Neural crest cell (in vitro differentiated cells): Measurements from ENCODE around the gene PFKP. TPM values are rescaled to one million over a fixed set of nuclear protein-coding genes. Genes with fewer than 3 reads are reported as not detected.

ENCODE experiments used
- DNase-seq: peaks from one replicate; pipeline ENCODE4 v3.0.0; 2021; ENCODE audit warnings: low read depth, mixed read lengths, low spot score
- H3K27ac Mint-ChIP-seq: one replicate; pipeline ENCODE4 v1.8.0; 2021; ENCODE audit warnings: mild to moderate bottlenecking, mixed read lengths; ENCODE audit not compliant: unreplicated experiment
- H3K27me3 Mint-ChIP-seq: 2 replicates; pipeline ENCODE4 v1.8.0; 2021; ENCODE audit warnings: low read depth, mild to moderate bottlenecking, mixed read lengths
- H3K36me3 Mint-ChIP-seq: 2 replicates; pipeline ENCODE4 v1.8.0; 2021; ENCODE audit warnings: low read depth, mild to moderate bottlenecking, mixed read lengths
- H3K4me1 Mint-ChIP-seq: 2 replicates; pipeline ENCODE4 v1.8.0; 2021; ENCODE audit warnings: mixed read lengths
- H3K4me3 Mint-ChIP-seq: one replicate; pipeline ENCODE4 v1.8.0; 2021; ENCODE audit warnings: mild to moderate bottlenecking, mixed read lengths
- H3K9me3 Mint-ChIP-seq: 2 replicates; pipeline ENCODE4 v1.8.0; 2021; ENCODE audit warnings: mixed read lengths
- total RNA-seq: library from RNA; stranded (reverse); gene quantifications from 2 replicates; pipeline ENCODE4 v1.2.1, GENCODE V29; 2021
- TF ChIP-seq, protein P1 (sequence below): fragments of 200-600 bp; sonication (generic); conservative IDR thresholded peaks from 2 replicates; pipeline ENCODE4 v1.5.0; 2021; ENCODE audit warnings: antibody characterized with exemption, mild to moderate bottlenecking

PFKP gene
- total RNA-seq, 1 donor from 2014 or later = 18.9 TPM

DNA sequence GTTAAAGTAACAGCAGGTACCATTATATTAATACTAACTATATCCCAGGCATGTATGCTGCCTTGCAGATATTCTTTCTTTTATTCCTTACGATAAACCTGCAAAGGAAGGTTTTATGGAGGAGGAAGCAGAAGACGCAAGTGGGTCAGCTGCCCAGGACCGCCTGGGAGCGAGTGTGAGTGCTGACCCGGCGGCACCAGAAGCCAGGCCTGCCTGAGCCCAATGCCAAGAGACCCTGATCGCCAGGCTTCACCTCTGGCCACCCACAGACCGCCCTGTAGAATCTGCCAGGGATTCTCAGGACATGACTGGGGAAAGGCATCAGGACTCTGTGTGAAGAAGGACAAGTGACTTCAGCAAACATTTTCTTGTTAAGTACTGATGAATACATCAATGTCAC, 78.9 kb downstream of the PFKP start:
- no peaks in the 10 kb centered on the region for H3K4me1 Mint-ChIP-seq
- peaks cover 9% of the 10 kb centered on the region for H3K36me3 Mint-ChIP-seq
- H3K27ac Mint-ChIP-seq = no peak overlapping the region
- no peak overlapping the region for H3K4me3 Mint-ChIP-seq
- no peaks in the 10 kb centered on the region for H3K9me3 Mint-ChIP-seq
- TF ChIP-seq, protein P1, sequence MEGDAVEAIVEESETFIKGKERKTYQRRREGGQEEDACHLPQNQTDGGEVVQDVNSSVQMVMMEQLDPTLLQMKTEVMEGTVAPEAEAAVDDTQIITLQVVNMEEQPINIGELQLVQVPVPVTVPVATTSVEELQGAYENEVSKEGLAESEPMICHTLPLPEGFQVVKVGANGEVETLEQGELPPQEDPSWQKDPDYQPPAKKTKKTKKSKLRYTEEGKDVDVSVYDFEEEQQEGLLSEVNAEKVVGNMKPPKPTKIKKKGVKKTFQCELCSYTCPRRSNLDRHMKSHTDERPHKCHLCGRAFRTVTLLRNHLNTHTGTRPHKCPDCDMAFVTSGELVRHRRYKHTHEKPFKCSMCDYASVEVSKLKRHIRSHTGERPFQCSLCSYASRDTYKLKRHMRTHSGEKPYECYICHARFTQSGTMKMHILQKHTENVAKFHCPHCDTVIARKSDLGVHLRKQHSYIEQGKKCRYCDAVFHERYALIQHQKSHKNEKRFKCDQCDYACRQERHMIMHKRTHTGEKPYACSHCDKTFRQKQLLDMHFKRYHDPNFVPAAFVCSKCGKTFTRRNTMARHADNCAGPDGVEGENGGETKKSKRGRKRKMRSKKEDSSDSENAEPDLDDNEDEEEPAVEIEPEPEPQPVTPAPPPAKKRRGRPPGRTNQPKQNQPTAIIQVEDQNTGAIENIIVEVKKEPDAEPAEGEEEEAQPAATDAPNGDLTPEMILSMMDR = no peak
- H3K27me3 Mint-ChIP-seq = no peaks in the 10 kb centered on the region
- DNase-seq = no peak

DNA sequence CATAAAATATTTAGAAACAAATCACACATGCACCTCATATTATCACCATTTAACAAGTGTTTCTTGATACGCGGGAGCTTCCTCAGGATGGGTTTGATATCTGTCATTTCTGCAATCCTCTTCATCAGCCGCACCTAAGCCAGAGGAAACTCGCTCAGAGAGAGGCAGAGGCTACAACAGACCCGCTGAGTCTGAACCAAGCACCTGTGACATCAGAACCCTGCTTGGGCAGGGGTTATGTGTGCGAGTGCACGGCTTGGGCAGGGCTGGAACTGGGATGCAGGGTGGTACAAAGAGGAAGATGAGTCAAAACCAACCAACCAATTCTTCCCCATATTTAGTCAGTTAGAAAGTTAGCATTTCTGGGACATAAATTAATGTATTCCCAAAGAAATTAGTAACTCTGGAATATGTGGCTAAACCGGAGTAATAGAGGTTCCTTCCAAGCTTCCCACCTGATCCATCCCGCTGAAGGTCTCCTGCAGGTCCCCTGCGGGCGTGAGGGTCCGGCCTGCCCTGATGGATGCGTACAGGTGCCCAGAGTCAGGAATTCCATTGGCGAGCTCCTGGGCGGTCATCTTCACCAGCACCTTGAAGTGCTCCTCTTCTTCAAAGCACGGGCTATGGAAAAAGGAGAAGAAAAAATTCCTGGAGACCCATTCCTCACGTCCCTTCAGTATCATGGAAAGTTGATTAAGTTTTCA, 79.9 kb downstream of the PFKP start:
- no peak overlapping the region for H3K4me3 Mint-ChIP-seq
- no peak overlapping the region for H3K27ac Mint-ChIP-seq
- no peaks in the 10 kb centered on the region for H3K9me3 Mint-ChIP-seq
- TF ChIP-seq, protein P1 = no peak
- peaks cover 7% of the 10 kb centered on the region for H3K36me3 Mint-ChIP-seq
- DNase-seq = no peak
- no peaks in the 10 kb centered on the region for H3K27me3 Mint-ChIP-seq
- H3K4me1 Mint-ChIP-seq = no peaks in the 10 kb centered on the region

DNA sequence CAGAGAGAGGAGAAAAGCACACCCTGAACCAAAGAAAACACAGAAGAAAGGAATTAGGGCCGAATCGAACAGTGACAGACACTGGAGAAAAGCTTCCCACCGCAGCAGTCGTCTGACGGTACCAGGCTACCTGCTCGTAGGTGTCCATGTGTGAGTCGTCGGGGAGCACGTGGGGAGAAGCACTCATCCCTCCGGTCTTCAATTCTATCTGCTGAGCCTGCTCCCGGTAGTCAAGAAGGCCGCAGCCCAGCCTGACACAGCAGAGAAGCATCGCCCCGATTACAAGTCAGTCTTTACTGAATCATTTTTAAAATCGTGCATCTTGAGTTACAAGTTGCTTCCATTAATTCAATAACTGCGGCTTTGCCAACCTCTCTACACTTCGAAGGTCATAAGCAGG, 80.7 kb downstream of the PFKP start:
- no peak overlapping the region for H3K4me3 Mint-ChIP-seq
- no peak for DNase-seq
- H3K9me3 Mint-ChIP-seq = no peaks in the 10 kb centered on the region
- H3K27me3 Mint-ChIP-seq = no peaks in the 10 kb centered on the region
- no peak overlapping the region for H3K27ac Mint-ChIP-seq
- TF ChIP-seq, protein P1 = no peak
- peaks cover 7% of the 10 kb centered on the region for H3K36me3 Mint-ChIP-seq
- no peaks in the 10 kb centered on the region for H3K4me1 Mint-ChIP-seq

DNA sequence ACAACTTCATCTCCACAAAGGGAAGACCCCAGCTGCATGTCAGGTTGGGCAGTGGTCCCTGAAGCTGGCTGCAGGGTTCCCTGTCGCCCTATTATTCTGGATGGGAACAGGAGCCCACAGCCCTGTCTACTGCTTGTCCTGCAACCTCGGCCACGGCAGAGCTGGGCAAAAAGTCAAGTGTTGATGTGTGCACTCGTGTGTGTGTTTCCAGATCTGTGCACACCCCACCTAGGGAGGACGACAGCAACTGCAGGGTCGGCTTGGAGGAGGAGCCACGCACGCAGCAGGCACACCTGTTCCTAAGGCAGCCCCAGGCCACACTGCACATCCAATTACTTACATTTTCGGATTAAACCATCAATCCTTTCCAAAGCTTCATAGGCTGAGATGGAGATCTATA, 81.6 kb downstream of the PFKP start:
- no peak for DNase-seq
- Mint-ChIP-seq H3K4me3 (no peak overlapping the region), H3K27ac (no peak overlapping the region), H3K9me3 (no peaks in the 10 kb centered on the region), H3K27me3 (no peaks in the 10 kb centered on the region), H3K36me3 (peaks cover 7% of the 10 kb centered on the region), H3K4me1 (no peaks in the 10 kb centered on the region)
- TF ChIP-seq, protein P1 = no peak

DNA sequence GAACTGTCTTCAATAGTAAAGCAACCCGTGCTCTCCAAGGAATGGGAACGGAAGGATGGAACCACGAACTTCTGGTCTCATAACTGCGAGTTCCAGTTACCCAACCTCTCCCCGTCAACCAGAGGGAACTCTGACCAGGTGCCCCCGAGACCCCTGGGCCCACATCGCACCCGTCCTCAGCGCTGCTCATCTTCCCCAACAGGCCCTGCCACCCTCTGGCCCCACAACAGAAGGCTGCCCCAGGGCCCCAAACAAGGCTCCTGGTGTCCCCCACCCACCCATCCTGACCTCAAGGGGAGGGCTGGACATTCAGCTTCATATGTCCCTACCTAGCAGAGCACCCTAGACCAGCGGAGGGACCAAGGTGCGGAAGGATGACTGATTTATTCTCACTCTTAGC, 82.6 kb downstream of the PFKP start:
- TF ChIP-seq, protein P1 = no peak
- peaks cover 7% of the 10 kb centered on the region for H3K36me3 Mint-ChIP-seq
- H3K4me3 Mint-ChIP-seq = no peak overlapping the region
- no peaks in the 10 kb centered on the region for H3K27me3 Mint-ChIP-seq
- no peak for DNase-seq
- H3K27ac Mint-ChIP-seq = no peak overlapping the region
- no peaks in the 10 kb centered on the region for H3K9me3 Mint-ChIP-seq
- no peaks in the 10 kb centered on the region for H3K4me1 Mint-ChIP-seq
